Effector CD4-positive, alpha-beta T cell (primary cell): Measurements from ENCODE around the gene SLC12A7.
A peak's percentile ranks its signal among the peaks of the same experiment; 100 is the strongest.
"Not testable (repeated sequence)": the region's sequence is repeated elsewhere in the genome, so short reads cannot be mapped to it uniquely, and the experiment has no call there.

Source experiments
- DNase-seq: peaks from one replicate; pipeline ENCODE4 v3.0.0-alpha.2; 2020
- total RNA-seq: gene quantifications from one replicate; lab custom pipeline; 2026; lab: John Stamatoyannopoulos, UW

Gene SLC12A7
- total RNA-seq, result 27.2 reads per million, percentile 54 among the genes with 10 or more reads in this experiment

DNA sequence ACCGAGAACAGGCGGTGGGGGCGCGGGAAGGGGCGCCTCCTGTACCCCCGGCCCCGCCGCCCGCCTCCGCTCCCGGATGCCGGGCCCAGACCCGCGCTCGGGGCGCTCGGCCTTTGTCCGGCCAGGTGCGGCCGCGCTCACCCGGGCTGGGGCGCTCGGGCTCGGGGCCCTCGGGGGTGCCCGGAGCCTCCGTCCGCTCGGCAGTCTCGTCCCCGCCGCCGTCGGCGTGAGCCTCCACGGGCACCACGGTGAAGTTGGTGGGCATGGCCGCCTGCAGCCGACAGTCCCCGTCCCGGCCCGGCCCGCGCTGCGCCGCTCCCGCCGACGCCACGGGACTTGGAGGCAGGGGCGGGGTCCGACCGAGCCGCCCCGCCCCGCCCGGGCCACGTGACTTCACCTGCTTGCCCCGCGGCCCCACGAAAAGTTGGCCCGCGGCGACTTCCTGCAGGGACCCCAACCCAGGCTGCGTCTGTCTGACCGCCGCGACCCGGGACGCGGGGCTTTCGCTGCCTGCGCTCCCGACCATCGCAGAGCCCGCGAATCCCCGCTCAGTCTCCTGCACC, at the start of gene SLC12A7:
TSS of gene SLC12A7 (minus strand) at position 337 of the 563 bp plus-strand sequence. CDS start at position 265, 72 bp downstream.
- DNase-seq, result peak; percentile 48

DNA sequence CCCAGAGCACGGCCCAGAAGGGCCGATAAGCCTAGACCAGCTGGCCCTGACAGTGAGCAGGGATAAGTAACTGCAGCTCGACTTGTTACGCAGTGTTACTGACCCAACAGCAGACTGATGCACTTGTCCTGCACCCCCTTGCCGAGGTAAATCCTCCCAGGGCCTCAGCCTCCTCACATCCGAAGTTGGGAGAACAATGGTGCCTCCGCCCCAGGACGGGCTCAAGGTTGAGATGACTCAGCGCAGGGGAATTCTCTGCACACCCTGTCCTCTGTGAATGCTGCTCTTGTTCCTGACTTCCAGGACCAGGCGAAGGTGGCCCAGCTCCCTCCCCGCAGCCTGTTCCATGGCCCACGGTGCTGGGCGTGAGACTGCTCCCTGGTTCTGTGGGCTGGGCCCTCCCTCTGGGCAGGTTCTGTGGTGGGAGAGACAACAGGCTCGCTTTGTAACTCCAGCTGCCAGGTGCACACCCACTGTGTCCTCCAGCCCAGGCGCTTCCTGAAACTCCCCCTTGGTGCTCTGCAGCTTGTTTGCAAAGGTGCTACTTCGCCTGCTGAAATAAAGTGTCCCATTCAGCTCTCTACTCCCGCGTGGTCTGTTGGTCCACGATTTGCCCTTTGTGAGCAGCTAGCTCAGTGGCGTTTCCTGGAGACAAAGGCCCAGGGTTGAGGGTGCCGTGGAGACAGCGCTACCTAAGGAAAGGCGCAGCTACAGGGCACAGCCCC, 49.4 kb upstream of the SLC12A7 start:
- no peak for DNase-seq

DNA sequence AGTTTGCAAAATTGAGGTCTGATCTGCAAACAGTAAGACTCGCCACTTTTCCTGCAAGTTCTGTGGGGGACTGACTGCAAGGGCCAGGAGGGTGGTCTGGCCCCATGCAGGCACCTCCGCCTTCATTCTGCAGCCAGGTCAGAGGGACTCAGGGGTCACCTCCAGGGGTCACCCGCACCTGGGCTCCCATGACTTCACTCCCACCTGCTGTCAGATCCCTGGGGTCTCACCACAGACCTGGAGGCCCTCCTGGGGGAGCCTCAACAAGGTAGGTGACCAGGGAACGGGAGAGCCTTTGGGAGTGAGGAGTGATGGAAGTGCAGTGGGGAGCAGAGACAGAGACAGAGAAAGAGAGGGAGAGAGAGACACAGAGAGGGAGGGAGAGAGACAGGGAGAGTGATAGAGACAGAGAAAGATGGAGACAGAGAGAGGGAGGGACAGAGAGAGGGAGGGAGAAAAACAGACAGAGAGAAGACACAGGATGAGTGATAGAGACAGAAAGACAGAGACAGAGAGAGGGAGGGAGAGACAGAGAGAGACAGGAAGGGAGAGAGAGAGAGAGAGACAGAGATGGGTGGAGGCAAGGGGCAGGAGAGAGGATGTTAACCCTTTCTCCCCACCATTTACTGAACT, 48.0 kb upstream of the SLC12A7 start:
- no peak for DNase-seq

DNA sequence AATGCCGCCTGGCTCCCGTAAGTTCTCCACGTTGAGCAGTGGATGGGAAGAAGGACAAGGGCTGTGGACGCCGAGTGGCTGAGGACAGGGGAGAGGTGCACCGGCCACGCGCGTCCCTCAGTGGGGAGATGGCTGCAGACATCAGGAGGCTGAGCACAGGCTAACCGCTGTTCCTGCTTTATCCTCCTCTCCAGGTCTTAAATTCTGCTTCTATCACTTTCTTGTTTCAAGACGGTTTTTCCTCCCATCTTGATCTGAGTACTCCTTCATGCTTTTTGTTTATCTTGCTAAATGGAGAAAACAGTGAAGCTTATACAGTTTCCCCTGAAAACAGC, 47.4 kb upstream of the SLC12A7 start:
- DNase-seq, result no peak

DNA sequence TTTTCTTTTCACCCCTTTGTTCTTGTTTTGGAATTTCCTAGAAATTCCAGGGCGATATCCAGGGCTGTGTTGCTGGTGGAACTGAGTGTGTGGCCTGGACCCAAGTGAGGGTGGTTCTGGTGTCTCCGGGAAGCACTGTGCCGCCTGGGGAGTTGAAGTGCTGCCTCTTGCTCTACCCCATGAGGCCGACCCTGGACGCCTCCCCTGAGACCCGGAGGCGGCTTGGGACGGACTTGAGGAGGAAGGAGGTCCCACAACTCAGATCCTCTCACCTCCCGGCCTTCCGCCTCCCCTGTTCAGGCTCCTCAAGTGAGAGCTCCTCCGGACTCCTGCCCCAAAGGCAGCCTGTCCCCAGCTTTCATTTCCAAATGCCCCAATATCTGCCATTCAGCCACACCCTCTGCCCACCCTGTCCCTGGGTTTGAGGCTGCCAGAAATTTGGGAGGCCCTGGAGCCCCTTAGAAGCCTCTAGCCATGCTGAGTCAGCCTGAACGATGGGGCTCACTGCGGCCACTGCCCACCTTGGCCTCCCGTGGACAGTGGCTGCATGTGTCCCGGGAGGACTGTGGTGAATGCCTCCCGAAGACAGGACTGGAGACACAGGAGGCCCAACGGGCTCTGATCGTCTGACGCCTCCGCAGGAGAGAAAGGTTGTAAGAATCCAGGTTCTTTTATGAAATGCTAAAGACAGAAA, 46.9 kb upstream of the SLC12A7 start:
- no peak for DNase-seq

DNA sequence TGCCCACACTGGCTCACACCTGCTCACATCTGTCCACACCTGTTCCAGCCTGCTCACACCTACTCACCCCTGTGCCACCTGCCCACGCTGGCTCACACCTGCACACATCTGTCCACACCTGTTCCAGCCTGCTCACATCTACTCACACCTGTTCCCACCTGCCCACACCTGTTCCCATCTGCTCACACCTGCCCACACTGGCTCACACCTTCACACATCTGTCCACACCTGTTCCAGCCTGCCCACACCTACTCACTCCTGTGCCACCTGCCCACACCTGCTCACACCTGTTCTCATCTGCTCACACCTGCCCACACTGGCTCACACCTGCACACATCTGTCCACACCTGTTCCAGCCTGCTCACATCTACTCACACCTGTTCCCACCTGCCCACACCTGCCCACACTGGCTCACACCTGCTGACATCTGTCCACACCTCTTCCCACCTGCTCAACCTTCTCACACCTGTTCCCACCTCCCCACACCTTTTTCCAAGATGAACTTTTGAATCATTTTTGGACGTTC, 45.7 kb upstream of the SLC12A7 start:
- DNase-seq, result not testable (repeated sequence)

DNA sequence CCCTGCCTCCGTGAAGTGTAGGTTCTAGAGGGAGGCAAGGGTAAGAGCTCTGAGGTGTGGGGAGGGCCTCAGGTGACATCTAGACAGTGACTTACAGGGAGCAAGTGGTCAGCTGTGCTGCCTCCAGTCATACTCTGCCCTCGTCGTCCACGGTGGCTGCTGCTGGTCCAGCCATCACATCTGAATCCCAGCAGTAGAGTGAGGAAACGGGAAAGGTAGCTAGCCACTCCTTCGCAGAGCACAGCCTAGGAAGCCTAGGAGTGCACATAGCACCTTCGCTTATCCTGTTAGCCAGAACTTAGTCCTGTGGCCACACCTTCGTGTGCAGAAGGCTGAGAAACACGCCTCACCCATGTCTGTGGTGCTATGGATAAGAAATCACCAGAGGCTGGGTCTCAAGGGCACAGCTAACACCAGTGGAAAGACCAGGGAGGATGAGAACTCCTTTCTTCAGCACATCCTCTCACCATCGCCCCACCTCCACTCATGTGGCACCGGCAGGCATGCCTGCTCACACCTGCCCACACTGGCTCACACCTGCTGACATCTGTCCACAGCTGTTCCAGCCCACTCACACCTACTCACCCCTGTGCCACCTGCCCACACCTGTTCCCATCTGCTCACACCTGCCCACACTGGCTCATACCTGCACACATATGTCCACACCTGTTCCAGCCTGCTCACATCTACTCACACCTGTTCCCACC, 45.0 kb upstream of the SLC12A7 start:
- no peak for DNase-seq

DNA sequence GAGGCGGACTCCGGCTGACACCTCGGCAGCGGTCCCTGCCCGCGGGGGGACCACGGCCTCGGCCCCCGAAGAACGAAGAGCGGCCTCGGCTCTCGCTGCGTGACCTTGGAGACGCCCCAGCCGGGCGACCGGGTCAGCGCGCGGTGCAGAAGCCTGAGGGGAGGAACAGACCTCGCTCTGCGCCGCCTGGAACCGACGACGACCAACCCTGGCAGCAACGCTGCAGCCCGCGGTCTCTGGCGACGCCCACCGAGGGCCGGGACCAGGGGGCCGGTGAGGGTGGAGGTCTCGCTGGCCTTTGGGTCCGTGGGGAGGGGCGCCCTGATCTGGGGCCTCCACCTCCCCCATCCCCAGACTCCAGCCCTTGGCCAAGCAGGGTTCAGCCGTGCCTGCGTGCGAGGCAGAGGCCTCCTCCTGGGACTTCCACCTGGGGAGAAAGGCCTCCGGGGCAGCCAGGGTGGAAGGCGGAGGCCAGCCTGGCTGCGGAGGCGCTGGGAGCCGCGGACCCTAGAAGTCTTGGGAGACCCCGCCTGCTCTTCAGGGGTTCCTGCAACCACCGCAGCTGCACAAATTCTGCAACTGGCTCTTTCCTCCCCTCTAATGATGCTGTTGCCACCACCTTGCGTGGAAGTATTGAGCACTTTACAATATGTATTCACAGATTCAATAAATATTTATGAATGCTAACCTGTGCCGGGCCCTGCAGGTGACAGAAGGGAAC, 44.3 kb upstream of the SLC12A7 start:
- DNase-seq, result no peak

DNA sequence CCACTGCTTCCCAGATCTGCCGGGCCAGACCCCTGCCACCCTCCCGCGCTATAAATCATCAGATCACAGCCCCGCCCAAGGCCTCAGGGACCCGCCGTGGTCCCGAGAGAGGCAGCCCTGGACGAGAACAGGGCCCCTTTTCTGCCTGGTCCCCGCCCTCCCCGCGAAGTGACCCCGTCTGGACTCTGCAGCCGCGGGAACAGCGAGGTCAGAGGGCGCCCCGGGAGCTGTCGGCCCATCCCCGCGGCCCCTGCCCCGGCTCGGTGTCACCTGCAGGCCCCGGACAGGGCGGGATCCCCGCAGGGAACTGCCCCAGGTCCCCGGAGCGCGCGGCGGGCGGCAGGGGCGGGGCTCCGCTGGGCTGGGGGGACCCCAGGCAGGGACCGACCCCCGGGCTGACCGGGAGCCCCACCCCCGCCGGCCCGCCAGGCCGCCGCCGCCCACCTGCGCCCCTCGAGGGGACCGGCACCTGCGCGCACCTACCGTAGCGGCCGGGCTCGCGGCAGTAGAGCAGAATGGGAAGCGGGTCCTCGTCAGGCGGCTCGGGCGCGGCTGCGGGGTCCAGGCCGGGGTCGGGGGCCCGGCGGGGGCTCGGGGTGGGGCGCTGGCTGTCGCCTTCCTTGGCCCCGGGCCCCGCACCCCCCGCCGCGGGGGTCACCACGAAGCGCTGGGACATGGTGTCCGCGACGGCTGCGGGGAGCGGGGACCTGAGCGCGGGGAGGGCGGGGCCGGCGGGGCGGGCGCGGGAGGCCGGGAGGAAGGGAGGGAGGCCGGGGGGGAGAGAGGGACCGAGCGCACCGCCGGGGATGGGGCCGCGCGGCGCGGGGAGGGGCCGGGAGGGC, 43.5 kb upstream of the SLC12A7 start:
- DNase-seq, result no peak

DNA sequence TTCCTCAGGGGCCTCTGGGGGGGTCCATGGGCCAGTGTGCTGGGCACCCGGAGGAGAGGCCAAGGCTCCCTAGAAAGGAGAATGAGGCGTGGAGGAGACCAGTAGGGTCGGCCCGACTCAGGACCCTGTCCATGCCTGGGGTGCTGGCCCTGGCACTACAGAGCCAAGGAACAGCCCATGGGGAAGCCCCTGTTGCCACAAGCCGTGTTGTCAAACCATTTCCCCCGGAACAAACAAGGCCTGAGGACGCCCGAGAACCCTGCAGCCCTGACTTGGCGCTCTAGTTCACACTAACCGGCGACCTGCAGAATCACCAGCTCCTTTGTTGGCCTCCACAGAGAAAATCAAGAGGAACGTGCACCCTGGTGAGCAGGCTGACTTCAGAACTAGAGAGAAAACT, 41.6 kb upstream of the SLC12A7 start:
- DNase-seq, result no peak

DNA sequence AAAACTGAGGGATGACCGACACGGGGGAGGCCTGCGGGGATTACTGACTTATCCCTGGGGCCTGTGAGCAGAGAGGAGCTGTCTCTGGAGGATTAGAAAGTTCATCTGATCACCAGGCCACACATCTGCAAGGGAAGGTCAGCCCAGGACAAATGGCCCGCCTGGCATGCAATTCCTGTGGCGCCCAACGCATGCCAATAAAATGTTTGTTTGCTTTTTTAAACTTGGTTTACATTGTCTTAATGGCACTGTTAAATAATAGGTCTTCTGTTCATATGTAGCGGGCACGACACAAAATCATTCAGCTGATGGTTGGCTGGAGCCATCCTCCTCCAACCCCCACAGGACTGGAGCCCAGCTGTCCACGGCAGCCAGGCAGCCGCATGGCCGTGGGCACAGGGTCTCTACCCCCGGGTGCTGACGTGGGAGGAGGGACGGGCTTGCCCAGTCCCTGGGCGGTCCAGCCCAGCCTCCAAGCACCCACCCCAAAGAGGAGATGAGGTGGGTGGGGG, 41.0 kb upstream of the SLC12A7 start:
- no peak for DNase-seq

DNA sequence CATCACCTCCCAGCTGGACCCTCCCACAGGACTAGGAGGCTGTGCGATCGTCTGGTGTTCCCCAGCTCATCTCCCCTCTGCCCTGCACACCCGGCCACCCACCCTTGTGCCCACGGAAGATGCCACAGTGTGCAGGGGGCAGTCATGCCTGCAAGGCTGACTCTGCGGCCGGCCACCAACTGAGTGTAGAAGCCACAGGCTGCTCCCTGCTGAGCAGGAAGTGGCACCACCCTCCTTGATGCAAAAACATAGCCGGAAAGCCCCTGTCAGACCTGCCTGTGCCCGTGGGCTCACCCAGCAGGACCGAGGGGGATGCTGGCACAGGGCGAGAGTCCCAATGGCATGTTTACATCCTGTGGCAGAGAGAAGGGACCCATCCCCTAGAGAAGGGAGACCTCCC, 40.3 kb upstream of the SLC12A7 start:
- DNase-seq, result no peak

DNA sequence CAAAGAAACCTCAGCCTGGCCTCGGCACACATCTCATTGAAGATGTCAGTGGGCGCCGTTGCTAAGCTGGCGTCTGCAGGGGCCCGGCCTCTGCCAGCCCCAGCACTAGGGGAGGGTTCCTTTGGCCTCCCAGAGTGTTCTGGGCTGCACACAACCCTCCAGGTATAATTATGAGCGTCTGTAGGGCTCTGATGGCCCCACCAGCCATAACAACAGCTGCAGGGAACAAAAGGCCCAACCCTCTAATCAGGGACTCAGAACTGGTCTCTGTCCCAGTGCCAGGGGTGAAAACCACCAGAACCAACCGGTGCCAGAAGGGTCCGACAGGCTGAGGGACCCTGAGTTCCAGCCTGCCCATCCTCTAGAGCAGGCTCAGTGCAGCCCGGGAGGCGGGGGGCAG, 39.5 kb upstream of the SLC12A7 start:
- no peak for DNase-seq

DNA sequence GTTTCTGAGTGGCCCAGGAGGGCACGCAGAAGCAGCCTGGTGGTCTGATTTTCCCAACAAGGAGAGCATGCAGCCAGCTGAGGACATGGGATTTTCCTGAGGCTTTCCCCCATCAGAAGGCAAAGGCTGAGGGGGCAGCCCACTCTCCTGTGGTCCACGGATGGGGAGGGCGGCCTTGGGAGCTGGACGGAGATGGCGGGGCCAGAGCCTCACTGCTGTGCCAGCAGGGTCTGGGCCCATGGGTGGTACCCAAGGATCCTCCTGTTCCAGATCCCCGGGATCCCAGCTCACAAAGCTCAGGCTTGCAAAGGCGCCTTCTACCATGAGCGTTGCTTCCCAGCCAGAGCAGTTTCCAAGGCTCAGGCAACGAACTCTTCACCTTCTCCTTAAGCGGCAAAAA, 39.0 kb upstream of the SLC12A7 start:
- no peak for DNase-seq

DNA sequence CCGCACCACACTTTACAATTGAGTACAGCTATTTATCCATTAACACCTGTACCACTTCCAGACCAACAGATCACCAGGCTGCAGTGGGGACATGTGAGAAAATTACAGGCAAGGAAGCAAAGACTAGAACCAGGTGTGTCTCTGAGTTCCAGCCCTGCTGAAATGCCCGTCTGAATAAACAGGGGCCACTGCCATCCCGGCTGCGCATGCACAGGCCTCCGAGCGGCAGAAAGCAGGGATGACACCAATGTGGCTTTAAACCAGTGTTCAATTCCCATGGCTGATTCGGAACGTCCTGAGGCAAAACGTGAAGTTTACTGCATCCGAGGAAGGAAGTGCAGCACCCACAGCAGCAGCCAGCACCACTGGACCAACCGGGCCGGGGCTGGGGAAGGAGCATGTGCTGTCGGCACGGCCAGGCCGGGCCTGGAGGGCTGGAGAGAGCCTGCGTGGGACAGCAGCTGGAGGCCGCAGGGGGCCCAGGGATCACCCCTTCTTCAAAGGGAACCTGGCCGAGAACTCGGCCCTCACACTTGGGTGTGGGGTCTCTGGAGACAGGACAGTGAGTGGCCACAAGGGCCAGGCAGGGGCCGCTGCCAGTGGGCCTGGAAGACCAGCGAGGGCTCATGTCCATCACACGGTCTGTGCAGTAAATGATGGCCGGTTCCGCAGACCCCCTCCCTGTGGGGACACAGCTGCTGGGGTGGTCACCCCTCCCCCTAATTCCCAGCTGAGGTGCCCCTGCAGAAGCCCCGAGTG, 33.0 kb upstream of the SLC12A7 start:
- DNase-seq, result no peak

DNA sequence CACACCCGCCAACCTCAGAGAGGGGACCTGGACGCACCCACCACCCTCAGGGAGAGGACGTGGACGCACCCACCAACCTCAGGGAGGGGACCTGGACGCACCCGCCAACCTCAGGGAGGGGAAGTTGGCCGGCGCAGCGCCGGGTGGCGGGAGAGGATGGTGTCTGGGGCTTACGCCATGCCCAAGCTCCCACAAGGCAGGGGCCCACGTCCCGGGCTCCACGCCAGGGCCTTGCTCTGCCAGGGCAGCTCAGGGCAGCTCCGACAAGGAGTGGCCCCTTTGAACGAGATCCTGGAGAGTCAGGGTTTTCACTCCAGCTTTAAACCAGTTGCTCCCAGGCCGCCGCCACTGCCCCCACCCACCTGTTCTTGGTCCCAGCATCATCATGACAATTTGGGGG, 32.2 kb upstream of the SLC12A7 start:
- DNase-seq, result no peak

DNA sequence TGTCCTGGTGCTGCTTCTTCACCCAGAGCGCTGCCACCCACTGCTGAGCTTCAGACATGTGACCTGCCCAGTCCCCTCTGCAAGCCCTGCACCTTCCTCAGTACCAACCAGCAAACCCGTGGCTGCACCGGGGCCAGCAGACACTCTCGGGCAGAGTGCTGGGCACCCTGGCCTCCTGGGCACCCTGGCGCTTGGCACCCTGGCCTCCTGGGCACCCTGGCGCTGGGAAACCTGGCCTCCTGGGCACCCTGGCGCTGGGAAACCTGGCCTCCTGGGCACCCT, 31.7 kb upstream of the SLC12A7 start:
- no peak for DNase-seq

DNA sequence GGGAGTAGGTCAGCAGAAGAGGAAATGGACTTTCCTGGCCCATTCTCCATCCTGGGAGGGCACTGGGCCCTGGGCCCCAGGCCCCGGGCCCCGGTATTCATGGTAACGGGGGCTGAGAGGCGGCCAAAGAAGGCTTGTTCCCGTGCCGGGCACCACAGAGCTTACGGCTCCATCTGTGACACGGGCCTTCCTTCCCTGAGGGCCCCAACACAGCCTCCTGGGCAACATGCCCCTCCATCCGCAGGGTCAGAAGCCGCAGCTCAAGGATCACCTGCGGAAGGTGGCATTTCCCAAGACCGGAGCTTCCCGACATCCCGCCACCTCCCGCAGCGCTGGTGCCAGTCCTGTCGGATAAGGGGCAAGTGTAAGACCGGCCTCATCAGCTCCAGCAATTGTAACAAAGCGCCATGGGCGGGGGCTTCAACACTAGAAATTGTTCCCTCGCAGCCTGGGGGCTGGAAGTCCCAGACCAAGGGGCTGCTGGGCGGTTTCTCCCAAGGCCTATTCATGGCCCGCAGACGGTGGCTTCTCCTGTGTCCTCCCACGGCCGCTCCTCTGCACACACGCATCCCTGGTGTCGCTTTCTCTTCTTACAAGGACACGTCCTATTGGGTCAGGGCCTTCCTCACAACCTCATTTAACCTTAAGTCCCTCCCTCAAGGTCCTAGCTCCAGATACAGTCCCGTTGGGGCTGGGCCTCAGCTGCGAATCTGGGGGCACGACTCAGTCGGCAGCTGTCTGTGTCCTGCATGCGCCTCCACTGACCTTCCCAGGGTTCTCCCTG, 31.2 kb upstream of the SLC12A7 start:
- DNase-seq, result no peak

DNA sequence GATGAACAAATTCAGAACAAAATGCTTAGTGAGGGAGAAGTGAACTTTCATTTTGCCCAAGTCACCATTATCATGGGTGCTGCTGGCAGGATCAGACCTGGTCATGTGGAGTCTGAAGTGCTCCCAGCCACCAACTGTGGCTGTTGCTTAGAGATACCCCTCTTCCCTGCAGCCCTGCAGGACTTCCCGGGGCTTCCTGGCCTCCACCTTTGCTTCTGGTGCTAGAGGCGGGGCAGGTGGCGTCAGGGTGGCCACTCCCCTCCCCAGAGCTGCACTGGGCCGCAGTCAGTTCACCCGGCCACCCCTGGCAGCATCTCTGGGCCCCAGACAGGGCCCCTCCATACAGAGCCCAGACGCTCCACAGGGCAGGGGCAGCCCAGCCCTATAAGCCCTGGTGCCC, 30.0 kb upstream of the SLC12A7 start:
- DNase-seq, result no peak

DNA sequence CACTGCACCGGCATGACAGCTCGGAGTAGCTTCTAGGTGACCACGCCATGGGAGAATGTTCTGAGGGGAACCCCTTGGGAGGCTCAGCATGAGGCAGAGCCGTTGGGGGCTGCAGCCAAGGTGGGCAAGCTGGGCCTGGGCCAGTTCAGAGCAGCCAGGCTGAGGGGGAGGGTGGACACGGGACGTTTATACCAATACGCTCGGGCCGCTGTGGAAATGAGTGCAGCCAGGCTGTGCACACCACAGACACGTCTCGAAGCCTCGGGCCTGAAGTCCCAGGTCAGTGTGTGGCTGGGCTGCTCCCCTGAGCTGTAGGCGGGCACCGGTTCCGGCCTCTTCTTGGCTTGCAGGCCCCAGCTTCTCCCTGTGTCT, 28.9 kb upstream of the SLC12A7 start:
- no peak for DNase-seq
